Stimulated activated CD4-positive, alpha-beta T cell treated with anti-CD3 and anti-CD28 coated beads, Interleukin-2, amount 100 ng/mL, for 24 hours (primary cell): ENCODE results near the gene AFF2.
"Not testable (repeated sequence)": the region's sequence is repeated elsewhere in the genome, so short reads cannot be mapped to it uniquely, and the experiment has no call there.

Source experiments
- DNase-seq, 2 donors: peaks; one replicate each; pipeline ENCODE4 v3.0.0-alpha.2; 2020

Gene AFF2

GRCh38 chrX:148649145-148649795 is 148.9 kb downstream of the AFF2 start:
- no peak for DNase-seq

- DNase-seq: no peak
These were observed 157.8 kb downstream of the AFF2 start for GRCh38 chrX:148658115-148658730.

- no peak for DNase-seq
These were observed 159.1 kb downstream of the AFF2 start for GRCh38 chrX:148659481-148659880.

GRCh38 chrX:148661035-148661434 is 160.6 kb downstream of the AFF2 start:
- DNase-seq: no peak

GRCh38 chrX:148662014-148662413 is 161.6 kb downstream of the AFF2 start:
- DNase-seq: no peak

- no peak for DNase-seq
These were observed 163.8 kb downstream of the AFF2 start for GRCh38 chrX:148664171-148664570.

GRCh38 chrX:148664995-148665394 is 164.6 kb downstream of the AFF2 start:
- no peak for DNase-seq

- DNase-seq: not testable (repeated sequence)
These were observed 168.8 kb downstream of the AFF2 start for GRCh38 chrX:148669175-148669574.

- no peak for DNase-seq
These were observed 169.9 kb downstream of the AFF2 start for GRCh38 chrX:148670277-148670676.

- no peak for DNase-seq
These were observed 172.1 kb downstream of the AFF2 start for GRCh38 chrX:148672517-148672916.

GRCh38 chrX:148681605-148682004 is 181.2 kb downstream of the AFF2 start:
- DNase-seq: no peak

GRCh38 chrX:148682206-148682605 is 181.8 kb downstream of the AFF2 start:
- no peak for DNase-seq

GRCh38 chrX:148691456-148691855 is 191.0 kb downstream of the AFF2 start:
- DNase-seq: no peak

- DNase-seq: no peak
These were observed 194.8 kb downstream of the AFF2 start for GRCh38 chrX:148695255-148695654.

GRCh38 chrX:148698221-148698620 is 197.8 kb downstream of the AFF2 start:
- no peak for DNase-seq

GRCh38 chrX:148700021-148700420 is 199.6 kb downstream of the AFF2 start:
- DNase-seq: no peak

- no peak for DNase-seq
These were observed 213.6 kb downstream of the AFF2 start for GRCh38 chrX:148713981-148714380.

- no peak for DNase-seq
These were observed 214.9 kb downstream of the AFF2 start for GRCh38 chrX:148715361-148715760.

GRCh38 chrX:148722966-148723365 is 222.5 kb downstream of the AFF2 start:
- DNase-seq: no peak

- DNase-seq: no peak
These were observed 223.1 kb downstream of the AFF2 start for GRCh38 chrX:148723551-148723950.

GRCh38 chrX:148728901-148729300 is 228.5 kb downstream of the AFF2 start:
- DNase-seq: no peak

- no peak for DNase-seq
These were observed 232.3 kb downstream of the AFF2 start for GRCh38 chrX:148732743-148733142.

GRCh38 chrX:148741441-148741840 is 241.0 kb downstream of the AFF2 start:
- DNase-seq: no peak

- no peak for DNase-seq
These were observed 254.7 kb downstream of the AFF2 start for GRCh38 chrX:148755111-148755510.

- no peak for DNase-seq
These were observed 263.5 kb downstream of the AFF2 start for GRCh38 chrX:148763896-148764295.
